Measurements from ENCODE around the gene TP53BP1.

DNA sequence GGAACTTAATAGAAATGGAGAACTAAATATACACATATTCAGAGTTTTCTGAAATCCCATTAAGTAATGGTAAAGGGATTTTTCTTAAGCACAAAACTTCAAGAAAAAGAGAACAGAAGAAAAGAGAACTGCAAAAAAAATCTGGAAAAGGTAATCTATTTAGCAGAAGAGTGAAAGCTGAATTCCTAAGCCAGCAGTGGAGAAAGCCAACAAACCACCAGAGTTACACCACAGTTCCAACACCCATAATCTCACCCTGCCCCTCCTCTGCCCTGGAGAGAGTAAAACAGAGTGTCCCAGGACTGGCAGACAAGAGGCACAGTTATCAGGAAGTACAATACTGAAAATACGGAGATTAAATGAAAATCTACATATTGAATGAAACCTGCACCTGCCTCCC, 29.4 kb downstream of the TP53BP1 start:
- TF ChIP-seq, protein P1, sequence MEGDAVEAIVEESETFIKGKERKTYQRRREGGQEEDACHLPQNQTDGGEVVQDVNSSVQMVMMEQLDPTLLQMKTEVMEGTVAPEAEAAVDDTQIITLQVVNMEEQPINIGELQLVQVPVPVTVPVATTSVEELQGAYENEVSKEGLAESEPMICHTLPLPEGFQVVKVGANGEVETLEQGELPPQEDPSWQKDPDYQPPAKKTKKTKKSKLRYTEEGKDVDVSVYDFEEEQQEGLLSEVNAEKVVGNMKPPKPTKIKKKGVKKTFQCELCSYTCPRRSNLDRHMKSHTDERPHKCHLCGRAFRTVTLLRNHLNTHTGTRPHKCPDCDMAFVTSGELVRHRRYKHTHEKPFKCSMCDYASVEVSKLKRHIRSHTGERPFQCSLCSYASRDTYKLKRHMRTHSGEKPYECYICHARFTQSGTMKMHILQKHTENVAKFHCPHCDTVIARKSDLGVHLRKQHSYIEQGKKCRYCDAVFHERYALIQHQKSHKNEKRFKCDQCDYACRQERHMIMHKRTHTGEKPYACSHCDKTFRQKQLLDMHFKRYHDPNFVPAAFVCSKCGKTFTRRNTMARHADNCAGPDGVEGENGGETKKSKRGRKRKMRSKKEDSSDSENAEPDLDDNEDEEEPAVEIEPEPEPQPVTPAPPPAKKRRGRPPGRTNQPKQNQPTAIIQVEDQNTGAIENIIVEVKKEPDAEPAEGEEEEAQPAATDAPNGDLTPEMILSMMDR (conservative IDR thresholded peaks at IDR 0.05; ENCODE audit: low read length) = no peak
- no peak for TF ChIP-seq EZH2phosphoT487 (IDR thresholded peaks at IDR 0.05; ENCODE audit: borderline replicate concordance)
